ENCODE measurements around the gene FBXO30.
A peak's percentile ranks its signal among the peaks of the same experiment; 100 is the strongest.

GRCh38 chr6:145808239-145808638 is 6.4 kb downstream of the FBXO30 start:
- TF ChIP-seq CTCF (tag by site-specific recombination; IDR thresholded peaks at IDR 0.05) (no peak), ZNF747 (tag by site-specific recombination; IDR thresholded peaks at IDR 0.05) (no peak), SP7 (tag by site-specific recombination; IDR thresholded peaks at IDR 0.05) (0 out of 2 replicates have a peak, but pooled peaks have one; percentile 10), KLF16 (tag by site-specific recombination; IDR thresholded peaks at IDR 0.05) (no peak), ZBTB11 (tag by site-specific recombination; conservative IDR thresholded peaks at IDR 0.05; ENCODE audit: low read depth) (no peak), ZNF639 (tag by site-specific recombination; IDR thresholded peaks at IDR 0.05) (no peak)

All from HEK293 (cell line).